Activated T-helper 2 cell treated with anti-CD3 and anti-CD28 coated beads, Interferon-gamma antibody, Interleukin-2, Interleukin-4, amounts not matched to agents 10 μg/mL and 5 μg/mL and 100 μg/mL, durations not matched to agents 14 hours and 24 hours and 36 hours (primary cell): ENCODE measurements around the gene CYP3A5. TPM values are rescaled to one million over a fixed set of nuclear protein-coding genes. Genes with fewer than 3 reads are reported as not detected.
"Not testable (repeated sequence)": the region's sequence is repeated elsewhere in the genome, so short reads cannot be mapped to it uniquely, and the experiment has no call there.

Source experiments
- DNase-seq: peaks from one replicate; pipeline ENCODE4 v3.0.0; 2021; ENCODE audit warnings: low spot score
- H3K27ac Mint-ChIP-seq: one replicate; pipeline ENCODE4 v1.8.0; 2021; ENCODE audit warnings: mixed read lengths
- H3K27me3 Mint-ChIP-seq: one replicate; pipeline ENCODE4 v1.8.0; 2021; ENCODE audit warnings: low read depth, mixed read lengths
- H3K36me3 Mint-ChIP-seq: one replicate; pipeline ENCODE4 v1.8.0; 2021; ENCODE audit warnings: low read depth, mixed read lengths
- H3K4me1 Mint-ChIP-seq: one replicate; pipeline ENCODE4 v1.8.0; 2021; ENCODE audit warnings: low read depth, mixed read lengths
- H3K4me3 Mint-ChIP-seq: one replicate; pipeline ENCODE4 v1.8.0; 2021; ENCODE audit warnings: low read depth, mild to moderate bottlenecking, moderate library complexity, mixed read lengths
- H3K9me3 Mint-ChIP-seq: one replicate; pipeline ENCODE4 v1.8.0; 2021; ENCODE audit warnings: mixed read lengths
- intact Hi-C: fragments of 100-400 bp; cut with micrococcal nuclease; formaldehyde crosslinking; loops from one replicate; pipeline ENCODE4 v1.15.1; 2023
- total RNA-seq: library from RNA; stranded (reverse); gene quantifications from 2 replicates; pipeline ENCODE4 v1.2.3, GENCODE V29; 2022

The CYP3A5 gene
- not detected in 2 replicates for total RNA-seq

- DNase-seq: no peak
- intact Hi-C loops: no loop called here
- peaks cover 11% of the 10 kb centered on the region for H3K4me1 Mint-ChIP-seq
- no peak within 1 kb of the TSS for H3K27ac Mint-ChIP-seq
- no peak within 1 kb of the TSS for H3K4me3 Mint-ChIP-seq
- H3K27me3 Mint-ChIP-seq: no peaks in the 10 kb centered on the region
- H3K36me3 Mint-ChIP-seq: peaks cover 5% of the 10 kb centered on the region
- H3K9me3 Mint-ChIP-seq: peaks cover 8% of the 10 kb centered on the region
Measured at GRCh38 chr7:99679400-99680191, at the start of gene CYP3A5. Gene CYP3A5 (minus strand): TSS chr7:99679996. CDS start chr7:99679896, 100 bp downstream.

DNA sequence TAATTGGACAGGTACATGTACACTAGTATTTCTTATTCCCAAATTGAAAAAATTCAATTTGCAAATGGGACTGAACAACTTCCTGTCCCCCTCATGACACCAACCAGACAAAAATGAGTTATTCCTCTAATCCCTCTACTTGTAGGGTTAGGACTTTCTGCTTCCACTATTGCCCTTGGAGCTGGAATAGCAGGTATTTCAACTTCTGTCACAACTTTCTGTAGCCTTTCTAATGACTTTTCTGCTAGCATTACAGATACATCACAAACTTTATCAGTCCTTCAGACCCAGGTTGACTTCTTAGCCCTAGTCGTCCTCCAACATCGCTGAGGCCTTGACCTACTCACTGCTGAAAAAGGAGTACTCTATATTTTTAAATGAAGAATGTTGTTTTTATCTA, 48.8 kb upstream of the CYP3A5 start:
- Mint-ChIP-seq H3K4me3 (no peak overlapping the region), H3K36me3 (no peaks in the 10 kb centered on the region), H3K4me1 (peaks cover 3% of the 10 kb centered on the region), H3K9me3 (no peaks in the 10 kb centered on the region), H3K27me3 (no peaks in the 10 kb centered on the region), H3K27ac (no peak overlapping the region)
- DNase-seq: no peak
- intact Hi-C loops: no loop called here

DNA sequence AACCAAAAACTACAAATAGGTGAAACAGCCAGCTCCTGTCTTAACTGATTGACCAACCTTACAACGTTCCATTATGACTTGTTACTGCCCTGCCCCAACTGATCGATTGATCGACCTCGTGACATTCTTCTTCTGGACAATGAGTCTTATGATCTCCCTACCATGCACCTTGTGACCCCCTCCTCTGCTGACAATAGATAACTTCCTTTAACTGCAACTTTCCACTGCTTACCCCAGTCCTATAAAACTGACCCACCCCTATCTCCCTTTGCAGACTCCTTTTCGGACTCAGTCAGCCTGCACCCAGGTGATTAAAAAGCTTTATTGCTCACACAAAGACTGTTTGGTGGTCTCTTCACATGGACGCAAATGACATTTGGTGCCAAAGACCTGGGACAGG, 43.4 kb upstream of the CYP3A5 start:
- H3K4me3 Mint-ChIP-seq, H3K4me1 Mint-ChIP-seq, DNase-seq, H3K36me3 Mint-ChIP-seq, intact Hi-C loops, H3K27ac Mint-ChIP-seq, H3K27me3 Mint-ChIP-seq, H3K9me3 Mint-ChIP-seq: not testable (repeated sequence)

- Mint-ChIP-seq H3K9me3 (no peaks in the 10 kb centered on the region), H3K27me3 (no peaks in the 10 kb centered on the region), H3K4me1 (peaks cover 1% of the 10 kb centered on the region), H3K27ac (no peak overlapping the region), H3K4me3 (no peak overlapping the region), H3K36me3 (no peaks in the 10 kb centered on the region)
- DNase-seq: no peak
- intact Hi-C loops: no loop called here
Measured at GRCh38 chr7:99720800-99721595, 41.2 kb upstream of the CYP3A5 start.

DNA sequence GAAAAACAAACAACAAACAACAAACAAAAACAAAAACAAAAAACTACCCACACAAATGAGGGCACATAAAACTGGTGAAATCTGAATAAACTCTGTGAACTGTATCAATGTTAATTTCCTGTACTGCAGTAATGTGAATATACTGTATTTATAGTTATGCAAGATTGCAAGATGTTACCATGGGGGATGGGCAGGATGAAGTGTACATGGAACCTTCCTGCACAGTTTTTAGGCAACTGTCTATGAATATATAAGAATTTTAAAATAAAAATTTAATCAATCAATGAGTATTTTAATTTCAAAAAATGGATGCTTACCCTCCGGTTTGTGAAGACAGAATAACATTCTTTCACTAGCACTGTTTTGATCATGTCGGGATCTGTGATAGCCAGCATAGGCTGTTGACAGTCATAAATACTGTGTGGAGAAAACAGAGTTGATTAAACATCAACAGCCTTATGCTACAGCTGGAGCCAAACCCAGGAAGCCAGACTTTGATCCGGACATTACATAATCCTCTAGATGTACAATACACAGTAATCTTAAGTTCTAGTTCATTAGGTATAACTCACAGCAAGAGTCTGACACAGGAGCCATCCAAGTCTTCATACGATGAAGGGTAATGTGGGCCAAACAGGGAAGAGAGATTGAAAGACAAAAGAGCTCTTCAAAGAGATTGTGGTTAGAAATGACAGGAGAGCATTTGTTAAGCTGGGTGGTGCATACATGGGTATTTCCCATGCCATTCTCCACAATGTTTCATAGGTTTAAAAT, 40.4 kb upstream of the CYP3A5 start:
- Mint-ChIP-seq H3K27ac (no peak overlapping the region), H3K4me1 (peaks cover 1% of the 10 kb centered on the region), H3K9me3 (no peaks in the 10 kb centered on the region), H3K36me3 (no peaks in the 10 kb centered on the region), H3K4me3 (no peak overlapping the region), H3K27me3 (no peaks in the 10 kb centered on the region)
- no peak for DNase-seq
- intact Hi-C loops: no loop called here

DNA sequence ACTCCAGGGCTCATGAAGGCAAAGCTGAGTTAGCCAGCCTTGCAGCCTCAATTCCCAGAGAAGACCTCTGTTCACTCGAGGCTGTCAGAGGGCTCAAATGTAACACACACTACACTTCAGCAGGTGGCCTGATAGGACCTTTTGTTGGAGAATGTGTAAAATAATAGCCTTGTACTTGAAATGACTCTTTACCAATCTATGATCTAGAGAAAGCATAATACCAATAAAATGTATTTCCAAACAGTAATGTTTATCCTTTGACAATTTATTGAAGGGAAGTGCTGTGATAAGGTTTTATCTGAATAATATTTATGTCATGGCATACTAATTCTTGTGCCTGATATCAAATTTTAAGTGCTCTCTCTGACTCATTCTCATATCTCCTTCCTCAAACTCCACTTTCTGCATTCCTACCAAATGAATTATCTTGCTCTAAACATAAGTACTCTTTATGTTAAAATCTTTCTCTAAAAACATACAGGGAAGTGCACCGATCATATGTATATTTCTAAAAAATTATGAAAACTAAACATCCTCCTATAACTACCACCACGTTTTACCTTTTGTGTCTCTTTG, 34.3 kb upstream of the CYP3A5 start:
- no peak overlapping the region for H3K4me3 Mint-ChIP-seq
- intact Hi-C loops: no loop called here
- DNase-seq: no peak
- no peak overlapping the region for H3K27ac Mint-ChIP-seq
- H3K36me3 Mint-ChIP-seq: no peaks in the 10 kb centered on the region
- no peaks in the 10 kb centered on the region for H3K27me3 Mint-ChIP-seq
- H3K4me1 Mint-ChIP-seq: no peaks in the 10 kb centered on the region
- H3K9me3 Mint-ChIP-seq: peaks cover 3% of the 10 kb centered on the region

- Mint-ChIP-seq H3K9me3 (peaks cover 3% of the 10 kb centered on the region), H3K27me3 (no peaks in the 10 kb centered on the region), H3K4me1 (no peaks in the 10 kb centered on the region), H3K4me3 (no peak overlapping the region), H3K36me3 (no peaks in the 10 kb centered on the region), H3K27ac (no peak overlapping the region)
- intact Hi-C loops: no loop called here
- DNase-seq: no peak
Measured at GRCh38 chr7:99709838-99710578, 30.2 kb upstream of the CYP3A5 start.

GRCh38 chr7:99709260-99709659, 29.5 kb upstream of the CYP3A5 start:
- intact Hi-C loops: no loop called here
- H3K4me3 Mint-ChIP-seq: no peak overlapping the region
- DNase-seq: no peak
- H3K36me3 Mint-ChIP-seq: no peaks in the 10 kb centered on the region
- no peak overlapping the region for H3K27ac Mint-ChIP-seq
- H3K4me1 Mint-ChIP-seq: no peaks in the 10 kb centered on the region
- no peaks in the 10 kb centered on the region for H3K27me3 Mint-ChIP-seq
- peaks cover 2% of the 10 kb centered on the region for H3K9me3 Mint-ChIP-seq

- Mint-ChIP-seq H3K27me3 (no peaks in the 10 kb centered on the region), H3K36me3 (no peaks in the 10 kb centered on the region), H3K9me3 (no peaks in the 10 kb centered on the region), H3K27ac (no peak overlapping the region), H3K4me3 (no peak overlapping the region), H3K4me1 (no peaks in the 10 kb centered on the region)
- intact Hi-C loops: no loop called here
- no peak for DNase-seq
Measured at GRCh38 chr7:99707096-99707495, 27.3 kb upstream of the CYP3A5 start.

- no peak overlapping the region for H3K27ac Mint-ChIP-seq
- intact Hi-C loops: no loop called here
- H3K4me3 Mint-ChIP-seq: no peak overlapping the region
- no peaks in the 10 kb centered on the region for H3K36me3 Mint-ChIP-seq
- peaks cover 4% of the 10 kb centered on the region for H3K27me3 Mint-ChIP-seq
- DNase-seq: no peak
- H3K4me1 Mint-ChIP-seq: no peaks in the 10 kb centered on the region
- no peaks in the 10 kb centered on the region for H3K9me3 Mint-ChIP-seq
Measured at GRCh38 chr7:99699946-99700345, 20.1 kb upstream of the CYP3A5 start.

GRCh38 chr7:99698867-99699730, 19.3 kb upstream of the CYP3A5 start:
- H3K9me3 Mint-ChIP-seq, H3K4me3 Mint-ChIP-seq, H3K36me3 Mint-ChIP-seq, H3K27ac Mint-ChIP-seq, H3K4me1 Mint-ChIP-seq, intact Hi-C loops, H3K27me3 Mint-ChIP-seq, DNase-seq: not testable (repeated sequence)
